HCT116 (cell line): ENCODE data around the gene UFL1. TPM values are rescaled to one million over a fixed set of nuclear protein-coding genes. Genes with fewer than 3 reads are reported as not detected.

Source experiments
- ATAC-seq: fragments of 200-7000 bp; cut with Tn5 transposase; 2 replicates; pipeline ENCODE4 v1.9.1; 2020; ENCODE audit warnings: mild to moderate bottlenecking, moderate library complexity
- BruUV-seq: library from RNA; stranded (reverse); fragments of 400-500 nt; replicated peaks from 2 replicates; lab custom pipeline; 2021; lab: Mats Ljungman, UMichigan
- CTCF ChIA-PET: fragments of 300-600 bp; sonication (Branson Sonifier 250); formaldehyde crosslinking; loops from one replicate; lab custom pipeline; 2021; ENCODE audit warnings: antibody characterized with exemption; lab: Charles Lee
- POLR2A ChIA-PET: fragments of 300-600, 350-600 bp; sonication (Branson Sonifier 250); formaldehyde crosslinking; loops from one replicate; lab custom pipeline; 2021; ENCODE audit warnings: antibody characterized with exemption; lab: Charles Lee
- RAD21 ChIA-PET, 2 experiments: fragments of 300-600 bp; sonication (Branson Sonifier 250); formaldehyde crosslinking; loops; one replicate each; lab custom pipeline; 2023; ENCODE audit warnings: low total read pairs in 2 of 2; ENCODE audit not compliant: uncharacterized antibody in 2 of 2, unreplicated experiment in 2 of 2, low non-redundant PET in 1 of 2; lab: Charles Lee
- DNase-seq: peaks from one replicate; pipeline ENCODE4 v3.0.0-alpha.2; 2010; ENCODE audit warnings: low read depth, low spot score
- H2AFZ ChIP-seq: fragments of 200-600 bp; shearing (Covaris generic), sonication (generic); 2 replicates; pipeline ENCODE4 v1.6.1; 2017; ENCODE audit warnings: low read depth, mixed run types, mixed read lengths, antibody characterized with exemption, low read length; ENCODE audit not compliant: poor library complexity, severe bottlenecking
- H3K27ac ChIP-seq: 2 replicates; pipeline ENCODE4 v1.5.1; 2012; ENCODE audit warnings: low read depth, low read length
- H3K27me3 ChIP-seq: fragments of 200-600 bp; sonication (generic); 2 replicates; pipeline ENCODE4 v1.6.1; 2016; ENCODE audit warnings: mixed run types, low read length, mixed read lengths; ENCODE audit not compliant: insufficient read depth
- H3K36me3 ChIP-seq, 2 experiments: fragments of 200-500 bp in 1 of 2; fragments of 200-600 bp in 1 of 2; sonication (Bioruptor generic) in 1 of 2; sonication (generic) in 1 of 2; 2 replicates each; pipeline versions ENCODE4 v1.5.1 to v1.6.1; 2014 to 2016; ENCODE audit warnings: low read length in 2 of 2, inconsistent platforms in 1 of 2, mixed read lengths in 1 of 2, mixed run types in 1 of 2; ENCODE audit not compliant: insufficient read depth in 2 of 2, control insufficient read depth in 1 of 2
- H3K4me1 ChIP-seq, 2 experiments: fragments of 200-600 bp in 1 of 2; sonication (generic) in 1 of 2; 2 replicates each; pipeline versions ENCODE4 v1.5.1 to v1.6.1; 2012 to 2017; ENCODE audit warnings: low read length in 2 of 2, inconsistent platforms in 1 of 2, mild to moderate bottlenecking in 1 of 2, mixed read lengths in 1 of 2, mixed run types in 1 of 2, moderate library complexity in 1 of 2; ENCODE audit not compliant: insufficient read depth in 2 of 2, control insufficient read depth in 1 of 2
- H3K4me2 ChIP-seq: fragments of 200-600 bp; sonication (generic); 2 replicates; pipeline ENCODE4 v1.6.1; 2017; ENCODE audit warnings: mixed run types, low read length, mixed read lengths
- H3K4me3 ChIP-seq, 2 experiments: fragments of 200-600 bp in 1 of 2; sonication (generic) in 1 of 2; replicated peaks in 1 of 2; 2 replicates each; pipeline ENCODE4 v1.5.1; 2011 to 2016; ENCODE audit warnings: low read length in 2 of 2, control low read depth in 1 of 2, low read depth in 1 of 2, mild to moderate bottlenecking in 1 of 2, mixed read lengths in 1 of 2, mixed run types in 1 of 2
- H3K79me2 ChIP-seq: fragments of 200-600 bp; sonication (generic); 2 replicates; pipeline ENCODE4 v1.6.1; 2017; ENCODE audit warnings: mild to moderate bottlenecking, mixed run types, low read length, moderate library complexity, mixed read lengths; ENCODE audit not compliant: insufficient read depth
- H3K9ac ChIP-seq: fragments of 200-600 bp; sonication (generic); 2 replicates; pipeline ENCODE4 v1.6.1; 2016; ENCODE audit warnings: low read length, mixed read lengths
- H3K9me2 ChIP-seq: fragments of 200-600 bp; sonication (generic), shearing (Covaris generic); 2 replicates; pipeline ENCODE4 v1.6.1; 2017; ENCODE audit warnings: mixed run types, mild to moderate bottlenecking, moderate library complexity; ENCODE audit not compliant: insufficient read depth
- H3K9me3 ChIP-seq, 2 experiments: fragments of 200-500 bp in 1 of 2; fragments of 200-600 bp in 1 of 2; sonication (Bioruptor generic) in 1 of 2; sonication (generic) in 1 of 2; 2 replicates each; pipeline ENCODE4 v1.6.1; 2014 to 2017; ENCODE audit warnings: low read length in 2 of 2, mixed read lengths in 2 of 2, inconsistent platforms in 1 of 2, low read depth in 1 of 2, mild to moderate bottlenecking in 1 of 2, mixed run types in 1 of 2, moderate library complexity in 1 of 2; ENCODE audit not compliant: control insufficient read depth in 1 of 2, insufficient read depth in 1 of 2
- H4K20me1 ChIP-seq: fragments of 200-600 bp; sonication (generic), shearing (Covaris generic); 2 replicates; pipeline ENCODE4 v1.6.1; 2017; ENCODE audit warnings: mixed run types, mild to moderate bottlenecking, moderate library complexity; ENCODE audit not compliant: insufficient read depth
- CEBPB ChIP-seq: IDR thresholded peaks from 2 replicates; pipeline ENCODE4 v1.6.1; 2012; ENCODE audit warnings: low read depth
- CTCF ChIP-seq, 3 experiments: fragments of 200-600 bp in 1 of 3; sonication (generic) in 1 of 3; IDR thresholded peaks in 2 of 3; conservative IDR thresholded peaks in 1 of 3; 2 replicates each; pipeline ENCODE4 v1.5.1; 2012 to 2017; ENCODE audit warnings: low read depth in 2 of 3, low read length in 2 of 3, antibody characterized with exemption in 1 of 3, borderline replicate concordance in 1 of 3, control low read depth in 1 of 3, mild to moderate bottlenecking in 1 of 3, mixed read lengths in 1 of 3, mixed run types in 1 of 3, moderate library complexity in 1 of 3; ENCODE audit not compliant: insufficient read depth in 1 of 3
- EGR1 ChIP-seq: IDR thresholded peaks from 2 replicates; pipeline ENCODE4 v1.6.1; 2012; ENCODE audit warnings: low read depth
- ELF1 ChIP-seq: IDR thresholded peaks from 2 replicates; pipeline ENCODE4 v1.6.1; 2012; ENCODE audit warnings: low read depth, borderline replicate concordance
- EZH2phosphoT487 ChIP-seq: fragments of 200-600 bp; IDR thresholded peaks from 2 replicates; pipeline ENCODE4 v1.6.1; 2018; ENCODE audit warnings: antibody characterized with exemption, borderline replicate concordance
- FOSL1 ChIP-seq: IDR thresholded peaks from 2 replicates; pipeline ENCODE4 v1.6.1; 2012; ENCODE audit warnings: low read depth
- JUND ChIP-seq: IDR thresholded peaks from 2 replicates; pipeline ENCODE4 v1.6.1; 2012
- POLR2A ChIP-seq: IDR thresholded peaks from 2 replicates; pipeline ENCODE4 v1.7.0; 2011; ENCODE audit warnings: borderline replicate concordance; ENCODE audit not compliant: insufficient read depth, insufficient read length; ENCODE audit errors: extremely low read depth
- POLR2AphosphoS5 ChIP-seq: IDR thresholded peaks from 2 replicates; pipeline ENCODE4 v1.6.1; 2011; ENCODE audit warnings: mild to moderate bottlenecking, low read depth, low read length, moderate library complexity
- SP1 ChIP-seq: IDR thresholded peaks from 2 replicates; pipeline ENCODE4 v1.6.1; 2012; ENCODE audit warnings: low read depth
- SRF ChIP-seq: IDR thresholded peaks from 2 replicates; pipeline ENCODE4 v1.6.1; 2012; ENCODE audit warnings: low read depth
- TCF7L2 ChIP-seq: IDR thresholded peaks from 2 replicates; pipeline ENCODE4 v1.7.0; 2011; ENCODE audit warnings: borderline replicate concordance, inconsistent platforms; ENCODE audit not compliant: insufficient read depth, insufficient read length; ENCODE audit errors: extremely low read depth
- YY1 ChIP-seq: IDR thresholded peaks from 2 replicates; pipeline ENCODE4 v1.6.1; 2011; ENCODE audit warnings: low read length, low read depth, moderate library complexity, mild to moderate bottlenecking; ENCODE audit not compliant: insufficient replicate concordance; ENCODE audit errors: extremely low read depth
- ZBTB33 ChIP-seq: IDR thresholded peaks from 2 replicates; pipeline ENCODE4 v1.6.1; 2011; ENCODE audit warnings: mild to moderate bottlenecking, low read length, moderate library complexity; ENCODE audit not compliant: insufficient replicate concordance; ENCODE audit errors: extremely low read depth
- ZFX ChIP-seq: fragments of 450-650 bp; IDR thresholded peaks from 2 replicates; pipeline ENCODE4 v1.6.1; 2017
- ZNF274 ChIP-seq: fragments of 200-500 bp; sonication (Bioruptor generic); IDR thresholded peaks from 2 replicates; pipeline ENCODE4 v1.6.1; 2014; ENCODE audit warnings: mild to moderate bottlenecking, low read depth, low read length, inconsistent platforms
- intact Hi-C: fragments of 100-400 bp; cut with micrococcal nuclease; formaldehyde crosslinking; loops from 2 replicates; pipeline ENCODE4 v1.10.0; 2022
- total RNA-seq: library from RNA; stranded (reverse); gene quantifications from one replicate; pipeline ENCODE4 v1.2.1, GENCODE V29; 2021; ENCODE audit not compliant: unreplicated experiment
- TF ChIP-seq, protein P1 (sequence below): IDR thresholded peaks from 2 replicates; pipeline ENCODE4 v1.6.1; 2012
- TF ChIP-seq, protein P2 (sequence below): IDR thresholded peaks from 2 replicates; pipeline ENCODE4 v1.6.1; 2012; ENCODE audit warnings: low read depth

Gene UFL1
- total RNA-seq, 1 experiment from 2014 or later = 19.6 TPM

DNA sequence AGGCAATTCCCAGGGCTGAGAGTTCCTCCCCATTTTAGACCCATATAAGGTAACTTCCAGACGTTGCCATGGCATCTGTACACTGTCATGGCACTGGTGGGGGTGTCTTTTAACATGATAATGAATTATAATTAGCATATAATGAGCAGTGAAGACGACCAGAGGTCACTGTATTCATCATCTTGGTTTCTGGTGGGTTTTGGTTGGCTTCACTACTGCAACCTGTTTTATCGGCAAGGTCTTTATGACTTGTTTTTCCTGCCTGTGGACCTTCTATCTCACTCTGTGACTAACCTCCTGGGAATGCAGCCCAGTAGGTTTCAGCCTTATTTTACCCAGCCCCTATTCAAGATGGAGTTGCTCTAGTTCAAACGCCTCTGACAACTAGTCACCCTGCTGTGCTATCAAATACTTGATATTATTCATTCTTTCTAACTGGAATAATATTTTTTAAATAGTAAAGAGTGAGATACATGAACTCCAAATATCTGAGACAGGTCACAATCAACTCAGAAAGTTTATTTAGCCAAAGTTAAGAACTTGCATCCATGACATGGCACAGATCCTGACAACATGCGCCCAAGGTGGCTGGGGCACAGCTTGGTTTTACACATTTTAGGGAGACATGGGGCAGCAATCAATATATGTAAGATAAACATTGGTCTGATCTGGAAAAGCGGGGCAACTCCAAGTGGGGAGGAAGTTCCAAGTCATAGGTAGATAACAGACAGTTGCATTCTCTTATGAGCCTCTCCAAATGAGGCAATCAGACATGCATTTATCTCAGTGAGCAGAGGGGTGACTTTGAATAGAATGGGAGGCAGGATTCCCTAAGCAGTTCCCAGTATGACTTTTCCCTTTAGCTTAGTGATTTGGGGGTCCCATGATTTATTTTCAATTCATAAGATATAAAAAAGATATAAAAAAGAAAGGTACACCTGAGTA is 1.2 kb upstream of the UFL1 start:
- Histone ChIP-seq H3K9me3 (no peaks in the 10 kb centered on the region), H3K4me3 (peak overlapping the region; percentile 77 to 80), H3K9me2 (no peaks in the 10 kb centered on the region), H2AFZ (no peak overlapping the region), H3K79me2 (peaks cover 26% of the 10 kb centered on the region), H3K4me2 (peak overlapping the region; percentile 82), H3K36me3 (peaks cover 0 to 2% of the 10 kb centered on the region in 2 experiments; a peak in 1 of 4 replicates), H4K20me1 (no peaks in the 10 kb centered on the region), H3K9ac (peak overlapping the region; percentile 83), H3K4me1 (peaks cover 9 to 26% of the 10 kb centered on the region in 2 experiments), H3K27me3 (no peaks in the 10 kb centered on the region), H3K27ac (peak overlapping the region; percentile 83)
- intact Hi-C loops = loop anchor here (5.0 kb wide), 1 partner anchor 377 kb away; the partner anchor contains the start of gene NDUFAF4
- POLR2A ChIA-PET = no interaction called here
- DNase-seq (peak; percentile 86), ATAC-seq (peak; percentile 54)
- RAD21 ChIA-PET = no interaction called here
- BruUV-seq = no TSS peak
- CTCF ChIA-PET = no interaction called here
- TF ChIP-seq TCF7L2 (no peak), YY1 (peak; percentile 68), ZBTB33 (no peak), POLR2AphosphoS5 (peak; percentile 50; the same call in 1 of the 2 replicates), ZNF274 (no peak), EGR1 (peak; percentile 23; the same call in 1 of the 2 replicates), JUND (peak; percentile 89), FOSL1 (peak; percentile 90), CTCF (IDR thresholded peaks at IDR 0.05 in 2 of 3, conservative IDR thresholded peaks at IDR 0.05 in 1 of 3; ENCODE audit: borderline replicate concordance in 1 of 3, insufficient read depth in 1 of 3, low read depth in 2 of 3, low read length in 2 of 3) (no peak), EZH2phosphoT487 (no peak), ZFX (no peak), SP1 (peak; percentile 84), SRF (peak; percentile 95), POLR2A (no peak), ELF1 (peak; percentile 16; the same call in 1 of the 2 replicates), CEBPB (peak; percentile 50; the same call in 1 of the 2 replicates)
- TF ChIP-seq, protein P1, sequence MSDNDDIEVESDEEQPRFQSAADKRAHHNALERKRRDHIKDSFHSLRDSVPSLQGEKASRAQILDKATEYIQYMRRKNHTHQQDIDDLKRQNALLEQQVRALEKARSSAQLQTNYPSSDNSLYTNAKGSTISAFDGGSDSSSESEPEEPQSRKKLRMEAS = peak; percentile 42; the same call in 1 of the 2 replicates
- TF ChIP-seq, protein P2, sequence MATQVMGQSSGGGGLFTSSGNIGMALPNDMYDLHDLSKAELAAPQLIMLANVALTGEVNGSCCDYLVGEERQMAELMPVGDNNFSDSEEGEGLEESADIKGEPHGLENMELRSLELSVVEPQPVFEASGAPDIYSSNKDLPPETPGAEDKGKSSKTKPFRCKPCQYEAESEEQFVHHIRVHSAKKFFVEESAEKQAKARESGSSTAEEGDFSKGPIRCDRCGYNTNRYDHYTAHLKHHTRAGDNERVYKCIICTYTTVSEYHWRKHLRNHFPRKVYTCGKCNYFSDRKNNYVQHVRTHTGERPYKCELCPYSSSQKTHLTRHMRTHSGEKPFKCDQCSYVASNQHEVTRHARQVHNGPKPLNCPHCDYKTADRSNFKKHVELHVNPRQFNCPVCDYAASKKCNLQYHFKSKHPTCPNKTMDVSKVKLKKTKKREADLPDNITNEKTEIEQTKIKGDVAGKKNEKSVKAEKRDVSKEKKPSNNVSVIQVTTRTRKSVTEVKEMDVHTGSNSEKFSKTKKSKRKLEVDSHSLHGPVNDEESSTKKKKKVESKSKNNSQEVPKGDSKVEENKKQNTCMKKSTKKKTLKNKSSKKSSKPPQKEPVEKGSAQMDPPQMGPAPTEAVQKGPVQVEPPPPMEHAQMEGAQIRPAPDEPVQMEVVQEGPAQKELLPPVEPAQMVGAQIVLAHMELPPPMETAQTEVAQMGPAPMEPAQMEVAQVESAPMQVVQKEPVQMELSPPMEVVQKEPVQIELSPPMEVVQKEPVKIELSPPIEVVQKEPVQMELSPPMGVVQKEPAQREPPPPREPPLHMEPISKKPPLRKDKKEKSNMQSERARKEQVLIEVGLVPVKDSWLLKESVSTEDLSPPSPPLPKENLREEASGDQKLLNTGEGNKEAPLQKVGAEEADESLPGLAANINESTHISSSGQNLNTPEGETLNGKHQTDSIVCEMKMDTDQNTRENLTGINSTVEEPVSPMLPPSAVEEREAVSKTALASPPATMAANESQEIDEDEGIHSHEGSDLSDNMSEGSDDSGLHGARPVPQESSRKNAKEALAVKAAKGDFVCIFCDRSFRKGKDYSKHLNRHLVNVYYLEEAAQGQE = no peak
